ENCODE results near the gene NR3C2. TPM values are rescaled to one million over a fixed set of nuclear protein-coding genes. Genes with fewer than 3 reads are reported as not detected.
A peak's percentile ranks its signal among the peaks of the same experiment; 100 is the strongest.

NR3C2 gene
- total RNA-seq, 1 experiment from 2014 or later, result 14.2 TPM

- Mint-ChIP-seq H3K27me3 (ENCODE audit: unreplicated experiment) (no peaks in the 10 kb centered on the region), H3K27ac (ENCODE audit: unreplicated experiment) (peak overlapping the region; percentile 93), H3K36me3 (ENCODE audit: insufficient read depth, unreplicated experiment) (no peaks in the 10 kb centered on the region), H3K9me3 (ENCODE audit: low read depth, unreplicated experiment) (no peaks in the 10 kb centered on the region), H3K4me3 (ENCODE audit: low read depth, unreplicated experiment) (peak overlapping the region; percentile 54), H3K4me1 (ENCODE audit: low read depth, unreplicated experiment) (peaks cover 17% of the 10 kb centered on the region)
- CTCF ChIA-PET, result no interaction called here
- no peak for DNase-seq
- intact Hi-C loops (cut with micrococcal nuclease; ENCODE audit: unreplicated experiment), result no loop called here
- TF ChIP-seq CTCF (IDR thresholded peaks at IDR 0.05; ENCODE audit: unreplicated experiment), result no peak
- BruUV-seq (replicated peaks), result TSS peak; percentile 60
Observed at GRCh38 chr4:148430854-148431253, 11.4 kb downstream of the NR3C2 start.

GRCh38 chr4:148429206-148429605 is 13.0 kb downstream of the NR3C2 start:
- CTCF ChIA-PET, result no interaction called here

GRCh38 chr4:148426643-148427042 is 15.6 kb downstream of the NR3C2 start:
- Mint-ChIP-seq H3K36me3 (ENCODE audit: insufficient read depth, unreplicated experiment) (no peaks in the 10 kb centered on the region), H3K27ac (ENCODE audit: unreplicated experiment) (no peak overlapping the region), H3K4me1 (ENCODE audit: low read depth, unreplicated experiment) (peaks cover 23% of the 10 kb centered on the region), H3K27me3 (ENCODE audit: unreplicated experiment) (no peaks in the 10 kb centered on the region), H3K4me3 (ENCODE audit: low read depth, unreplicated experiment) (no peak overlapping the region), H3K9me3 (ENCODE audit: low read depth, unreplicated experiment) (no peaks in the 10 kb centered on the region)
- intact Hi-C loops (cut with micrococcal nuclease; ENCODE audit: unreplicated experiment), result no loop called here
- no peak for DNase-seq
- CTCF ChIA-PET, result no interaction called here
- no TSS peak for BruUV-seq (replicated peaks)
- no peak for TF ChIP-seq CTCF (IDR thresholded peaks at IDR 0.05; ENCODE audit: unreplicated experiment)

More at GRCh38 chr4:148429206-148429605, 13.0 kb downstream of the NR3C2 start:
- no peaks in the 10 kb centered on the region for H3K9me3 Mint-ChIP-seq (ENCODE audit: low read depth, unreplicated experiment)
- no peaks in the 10 kb centered on the region for H3K36me3 Mint-ChIP-seq (ENCODE audit: insufficient read depth, unreplicated experiment)
- H3K4me1 Mint-ChIP-seq (ENCODE audit: low read depth, unreplicated experiment), result peaks cover 28% of the 10 kb centered on the region
- DNase-seq, result no peak
- no peak for TF ChIP-seq CTCF (IDR thresholded peaks at IDR 0.05; ENCODE audit: unreplicated experiment)
- intact Hi-C loops (cut with micrococcal nuclease; ENCODE audit: unreplicated experiment), result no loop called here
- no TSS peak for BruUV-seq (replicated peaks)
- peak overlapping the region; percentile 1 for H3K27ac Mint-ChIP-seq (ENCODE audit: unreplicated experiment)
- no peaks in the 10 kb centered on the region for H3K27me3 Mint-ChIP-seq (ENCODE audit: unreplicated experiment)
- H3K4me3 Mint-ChIP-seq (ENCODE audit: low read depth, unreplicated experiment), result no peak overlapping the region

GRCh38 chr4:148425327-148426110 is 16.7 kb downstream of the NR3C2 start:
- H3K27me3 Mint-ChIP-seq (ENCODE audit: unreplicated experiment), result no peaks in the 10 kb centered on the region
- no peak for DNase-seq
- H3K4me1 Mint-ChIP-seq (ENCODE audit: low read depth, unreplicated experiment), result peaks cover 17% of the 10 kb centered on the region
- no peaks in the 10 kb centered on the region for H3K9me3 Mint-ChIP-seq (ENCODE audit: low read depth, unreplicated experiment)
- H3K36me3 Mint-ChIP-seq (ENCODE audit: insufficient read depth, unreplicated experiment), result no peaks in the 10 kb centered on the region
- no peak for TF ChIP-seq CTCF (IDR thresholded peaks at IDR 0.05; ENCODE audit: unreplicated experiment)
- peak overlapping the region; percentile 1 for H3K4me3 Mint-ChIP-seq (ENCODE audit: low read depth, unreplicated experiment)
- CTCF ChIA-PET, result no interaction called here
- no TSS peak for BruUV-seq (replicated peaks)
- peak overlapping the region; percentile 55 for H3K27ac Mint-ChIP-seq (ENCODE audit: unreplicated experiment)
- intact Hi-C loops (cut with micrococcal nuclease; ENCODE audit: unreplicated experiment), result no loop called here
